GM18909 (cell line): Measurements from ENCODE around the gene KSR2.

ENCODE experiments used
- ATAC-seq: cut with Tn5 transposase; IDR thresholded peaks from one replicate; pipeline ENCODE4 v1.9.1; 2021; ENCODE audit warnings: mild to moderate bottlenecking; ENCODE audit not compliant: unreplicated experiment, poor library complexity

Gene KSR2

DNA sequence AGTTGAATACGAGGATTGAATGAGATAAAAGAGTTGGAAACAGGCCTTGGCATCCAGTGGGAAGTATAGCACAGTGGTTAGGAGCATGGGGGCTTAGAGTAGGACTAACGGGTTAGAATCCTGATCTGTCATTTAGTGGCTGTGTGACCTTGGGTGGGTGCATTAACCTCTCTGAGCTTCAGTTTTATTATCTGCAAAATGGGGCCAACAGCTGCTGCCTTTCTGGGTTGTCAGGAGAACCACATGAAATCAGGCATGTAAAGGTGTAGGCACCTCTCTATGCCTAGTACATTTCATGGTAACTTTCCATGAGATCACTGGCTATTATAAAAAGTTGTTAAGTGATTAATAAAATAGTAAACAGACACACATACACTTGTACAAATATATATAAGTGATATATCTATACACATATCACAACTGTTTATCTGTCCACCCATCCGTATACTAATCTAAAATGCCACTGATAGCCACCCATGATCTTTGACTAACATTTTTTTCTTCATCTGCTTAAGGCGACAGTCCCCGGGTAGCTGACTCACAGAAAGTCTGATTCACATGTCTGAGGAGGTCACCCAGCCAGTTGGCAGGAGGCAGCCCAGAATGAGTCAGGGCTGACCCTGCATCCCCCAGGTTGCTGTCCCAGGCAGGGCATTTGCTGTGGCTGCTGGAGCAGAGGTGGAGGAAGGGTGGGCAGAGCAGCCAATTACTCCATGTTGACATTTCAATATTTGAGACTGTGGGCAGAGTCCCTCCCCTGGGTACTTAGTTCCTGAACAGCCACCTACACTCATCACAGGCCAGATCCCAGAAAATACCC is 481.7 kb downstream of the KSR2 start:
- ATAC-seq = no peak

DNA sequence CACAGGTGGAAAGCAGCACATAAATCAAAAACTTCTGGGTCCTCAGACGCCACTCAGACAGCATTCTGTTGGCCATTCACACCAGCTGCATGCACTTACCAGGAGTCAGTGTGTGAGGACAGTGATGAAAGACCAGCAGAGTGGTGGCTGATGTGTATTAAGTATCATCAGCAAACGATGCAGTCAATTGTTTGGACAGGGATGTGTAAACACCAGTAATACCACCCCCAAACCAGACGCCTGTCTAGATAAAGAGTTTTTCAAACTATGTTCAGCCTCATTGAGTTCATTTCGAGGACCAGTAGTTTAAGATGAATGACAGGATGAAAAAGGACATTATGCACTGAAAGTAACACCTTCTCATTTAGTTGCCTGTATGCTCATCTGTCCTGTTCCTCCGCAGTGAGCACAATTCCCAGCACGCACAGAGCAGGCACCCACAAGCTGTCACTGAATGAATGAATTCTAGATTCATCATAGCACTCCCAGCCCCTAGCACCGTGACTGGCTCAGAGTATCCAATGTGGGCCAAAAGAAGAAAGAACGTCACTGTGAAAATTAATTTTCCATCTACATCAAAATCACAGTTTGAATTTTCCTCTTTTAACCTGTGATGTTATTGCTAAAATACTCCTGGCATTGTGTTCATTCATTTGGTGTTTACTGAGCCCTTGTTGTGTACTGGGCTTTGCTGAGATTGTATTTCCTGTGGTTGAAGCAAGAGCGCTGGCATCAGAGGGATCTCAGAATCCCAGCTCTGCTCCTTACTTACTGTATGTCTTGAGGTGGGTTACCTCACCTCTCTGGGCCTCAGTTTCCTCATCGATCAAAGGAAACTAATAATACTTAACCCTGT is 482.6 kb downstream of the KSR2 start:
- ATAC-seq = no peak

DNA sequence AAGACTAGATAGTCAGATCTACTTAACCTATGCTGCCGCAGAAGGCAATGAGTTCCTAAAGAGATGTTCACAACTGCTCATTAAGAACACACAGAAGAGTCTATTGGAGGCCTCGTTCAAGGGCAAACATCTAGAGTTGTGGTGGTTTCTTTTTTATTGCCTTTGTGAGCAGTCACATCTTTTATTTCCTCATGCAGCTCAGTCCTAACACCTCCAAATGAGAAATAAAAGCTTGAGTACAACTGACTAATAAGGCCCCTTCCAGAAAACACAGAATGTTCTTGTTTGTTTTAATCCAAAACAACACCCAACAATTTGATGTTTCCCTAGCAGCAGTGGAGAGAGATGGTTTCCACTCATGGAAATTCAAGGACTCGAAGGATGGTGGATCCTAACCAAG is 483.9 kb downstream of the KSR2 start:
- ATAC-seq = no peak

DNA sequence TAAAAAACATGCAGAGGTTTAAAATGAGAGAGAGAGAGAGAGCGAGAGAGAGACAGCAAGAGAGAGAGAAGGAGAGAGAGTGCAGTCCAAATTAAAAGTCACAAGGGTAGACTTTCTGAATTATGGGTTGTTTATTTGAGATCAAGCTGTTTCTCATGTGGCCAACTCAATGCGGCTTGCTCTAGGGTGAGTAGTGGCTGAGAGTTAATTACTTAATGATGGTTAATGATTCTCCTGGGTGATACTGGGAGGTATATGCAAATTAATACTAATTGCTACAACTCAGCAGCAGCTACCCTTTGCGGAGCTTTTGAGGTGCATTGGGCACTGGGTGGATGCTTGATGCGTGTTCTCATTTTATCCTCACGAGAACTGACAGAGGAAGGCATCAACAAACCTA is 485.3 kb downstream of the KSR2 start:
- no peak for ATAC-seq

DNA sequence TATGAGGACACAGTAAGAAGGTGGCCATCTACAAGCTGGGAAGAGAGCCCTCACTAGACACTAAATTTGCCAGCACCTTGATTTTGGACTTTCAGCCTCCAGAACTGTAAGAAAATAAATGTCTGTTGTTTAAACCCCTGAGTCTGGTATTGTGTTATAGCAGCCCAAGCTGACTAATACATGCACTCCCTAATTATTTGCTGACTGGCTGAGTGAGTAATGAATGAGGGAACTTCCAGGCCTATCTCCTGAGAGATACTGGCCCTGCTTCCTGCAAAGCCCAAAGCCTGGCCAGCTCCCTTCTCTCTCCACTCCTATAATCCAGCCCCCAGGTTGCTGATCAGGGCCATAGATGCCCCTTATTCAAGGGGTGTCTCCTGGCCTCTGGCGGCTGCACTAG is 487.3 kb downstream of the KSR2 start:
- no peak for ATAC-seq

DNA sequence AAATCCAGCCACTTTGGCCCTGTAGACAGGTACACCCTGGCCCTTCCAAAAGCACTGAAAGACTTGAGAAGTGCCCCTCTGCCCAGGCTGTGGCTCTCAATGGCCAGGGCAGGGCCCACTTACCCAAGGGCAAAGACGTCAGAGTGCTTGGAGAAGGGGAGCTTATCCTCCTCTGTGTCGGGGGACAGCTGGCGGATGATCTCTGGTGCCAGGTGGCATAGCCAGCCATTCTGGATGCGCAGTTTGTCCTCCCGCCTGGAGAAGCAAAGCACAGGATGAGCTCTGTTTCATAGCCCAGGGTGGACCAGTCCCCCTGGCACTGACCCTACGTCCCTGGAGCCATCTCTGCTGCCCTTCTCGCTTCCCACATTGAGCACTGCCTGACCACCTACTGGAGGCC is 492.4 kb downstream of the KSR2 start:
- ATAC-seq = no peak

DNA sequence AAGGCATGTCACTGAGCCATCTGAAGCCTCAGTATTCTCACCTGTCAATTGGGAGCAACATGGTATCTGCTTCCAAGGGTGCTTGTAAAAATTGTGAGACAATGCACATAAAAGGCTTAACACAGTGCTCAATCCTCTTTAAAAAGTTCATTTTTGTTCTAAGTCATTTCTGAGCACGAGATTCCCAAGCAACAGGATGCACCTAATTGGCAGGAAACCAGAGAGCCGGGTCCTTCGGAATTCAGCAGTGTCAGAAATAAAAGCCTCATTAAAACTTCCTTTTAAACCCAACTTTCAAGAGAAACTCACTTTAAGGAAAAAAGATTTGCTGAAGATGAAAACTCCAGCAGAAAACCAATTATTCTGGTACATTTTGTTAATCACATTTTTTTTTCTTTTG is 494.9 kb downstream of the KSR2 start:
- ATAC-seq = no peak

DNA sequence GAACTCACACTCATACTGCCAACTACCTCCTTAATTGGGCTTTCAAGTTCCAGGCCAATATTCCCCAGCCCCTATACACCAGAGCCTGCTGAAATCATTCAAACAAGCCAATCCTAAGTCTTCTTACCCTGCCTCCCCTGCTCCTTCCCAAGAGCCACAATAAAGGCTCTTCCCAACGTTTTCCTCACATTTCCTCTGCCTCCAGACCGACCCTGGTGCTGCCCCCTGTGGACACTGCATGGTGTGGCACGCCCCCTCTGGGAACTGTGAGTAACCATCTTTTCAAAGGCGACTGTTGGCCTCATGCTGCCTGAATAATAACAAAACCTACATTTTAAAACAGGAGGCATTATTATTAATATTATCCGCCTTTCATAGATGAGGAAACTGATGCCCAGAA is 495.8 kb downstream of the KSR2 start:
- ATAC-seq = no peak

DNA sequence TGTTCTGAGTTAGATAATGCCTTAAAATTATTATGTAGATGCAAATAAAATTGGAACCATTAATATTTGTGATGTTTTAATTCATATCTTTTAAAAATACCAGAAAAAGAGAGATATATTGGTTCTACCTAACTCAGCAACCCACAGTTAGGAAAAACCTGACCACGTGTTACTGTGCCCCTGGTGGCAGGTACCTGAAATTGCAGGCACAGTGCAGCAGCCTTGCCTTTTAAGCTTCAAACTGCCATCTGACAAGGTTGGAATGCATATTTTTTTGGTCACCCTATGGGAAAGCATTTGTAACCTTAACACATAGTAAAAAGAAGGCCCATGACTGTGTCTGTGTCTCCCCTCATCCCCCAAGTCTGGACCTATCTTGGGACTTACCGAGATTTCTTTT is 498.0 kb downstream of the KSR2 start:
- ATAC-seq = no peak

DNA sequence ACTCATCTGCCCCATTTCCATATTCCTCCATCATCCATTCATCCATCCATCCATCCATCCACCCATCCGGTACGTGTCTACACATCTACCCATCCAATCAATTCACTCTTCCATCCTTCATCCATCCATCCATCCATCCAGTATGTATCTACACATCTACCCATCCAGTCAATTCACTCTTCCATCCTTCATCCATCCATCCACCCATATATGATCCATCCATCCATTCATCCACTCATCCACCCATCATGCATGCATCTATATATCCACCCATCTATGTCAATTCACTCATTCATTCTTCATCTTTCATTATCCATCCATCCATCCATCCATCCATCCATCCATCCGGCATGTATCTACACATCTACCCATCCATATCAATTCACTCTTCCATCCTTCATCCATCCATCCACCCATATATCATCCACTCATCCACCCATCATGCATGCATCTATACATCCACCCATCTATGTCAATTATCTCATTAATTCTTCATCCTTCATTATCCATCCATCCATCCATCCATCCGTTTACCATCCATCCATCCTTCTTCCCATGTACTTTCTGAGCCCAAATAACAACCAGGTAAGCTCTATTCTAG is 498.8 kb downstream of the KSR2 start:
- ATAC-seq = no peak

DNA sequence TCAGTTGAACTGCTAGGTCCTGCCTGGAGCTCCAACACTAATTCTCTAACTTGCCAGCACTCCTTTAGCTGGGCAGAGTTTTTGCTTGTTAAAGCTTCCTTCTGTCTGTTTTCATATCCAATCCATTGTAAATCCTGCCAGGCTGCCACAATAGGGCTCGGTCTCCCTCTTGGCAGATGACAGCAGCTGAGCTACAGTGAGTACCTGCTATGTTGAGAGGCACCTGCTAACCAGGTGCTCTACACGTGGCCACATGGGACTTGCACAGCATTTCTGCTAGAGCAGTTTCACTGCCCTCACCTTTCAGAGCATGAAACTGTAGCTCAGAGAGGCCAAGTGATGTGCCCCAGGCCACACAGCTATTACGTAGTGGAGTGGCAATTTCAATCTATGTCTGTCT is 500.8 kb downstream of the KSR2 start:
- ATAC-seq = no peak

DNA sequence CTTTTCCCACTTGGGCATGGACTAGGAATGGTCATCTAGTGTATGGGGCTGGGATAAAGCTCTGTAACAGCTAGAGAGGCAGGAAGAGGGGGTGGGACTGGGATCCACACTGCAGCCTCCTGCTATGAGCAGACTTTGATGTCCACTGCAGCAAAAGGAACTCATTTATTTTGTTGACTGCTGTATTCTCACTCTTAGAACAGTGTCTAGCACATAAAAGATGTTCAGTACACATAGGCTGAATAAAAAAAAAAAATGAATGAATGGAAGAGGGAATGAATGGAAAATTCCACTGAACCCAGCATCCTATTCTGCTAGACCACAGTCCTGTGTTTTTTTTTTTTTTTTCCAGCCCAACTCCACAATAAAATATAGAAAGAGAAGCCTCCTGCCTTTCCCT is 501.2 kb downstream of the KSR2 start:
- ATAC-seq = no peak

DNA sequence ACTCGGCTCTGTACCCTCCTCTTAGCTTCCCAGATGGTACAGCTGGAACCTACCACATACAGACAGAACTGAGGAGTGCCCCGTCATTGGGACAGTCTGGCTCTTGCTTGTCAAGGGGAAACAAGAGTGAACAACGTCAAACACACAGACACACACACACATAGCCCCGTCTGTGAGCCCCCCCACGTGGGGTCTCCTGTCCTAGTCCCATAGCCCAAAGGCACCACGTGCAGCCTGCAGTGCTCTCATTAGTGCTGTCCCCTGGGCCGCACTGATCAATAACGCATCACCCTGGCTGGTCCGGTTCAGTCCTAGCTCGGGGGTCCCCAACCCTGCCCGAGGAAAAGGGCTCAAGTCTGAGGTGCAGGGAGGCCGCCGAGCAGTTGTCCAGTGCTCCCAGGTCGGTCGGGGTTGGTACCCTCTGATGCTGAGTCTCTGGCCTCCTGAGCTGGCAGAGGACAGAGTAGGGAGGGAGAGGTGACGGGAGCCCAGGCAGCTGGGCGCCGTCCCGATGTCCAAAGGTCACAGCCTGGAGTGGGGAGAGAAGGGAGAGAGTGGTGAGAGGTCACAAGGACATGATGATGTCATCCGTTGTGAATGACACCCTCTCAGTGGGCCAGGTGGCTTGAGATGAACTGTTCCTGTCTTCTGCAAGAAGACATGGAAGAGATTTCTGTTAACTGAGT is 502.0 kb downstream of the KSR2 start:
- ATAC-seq = no peak

DNA sequence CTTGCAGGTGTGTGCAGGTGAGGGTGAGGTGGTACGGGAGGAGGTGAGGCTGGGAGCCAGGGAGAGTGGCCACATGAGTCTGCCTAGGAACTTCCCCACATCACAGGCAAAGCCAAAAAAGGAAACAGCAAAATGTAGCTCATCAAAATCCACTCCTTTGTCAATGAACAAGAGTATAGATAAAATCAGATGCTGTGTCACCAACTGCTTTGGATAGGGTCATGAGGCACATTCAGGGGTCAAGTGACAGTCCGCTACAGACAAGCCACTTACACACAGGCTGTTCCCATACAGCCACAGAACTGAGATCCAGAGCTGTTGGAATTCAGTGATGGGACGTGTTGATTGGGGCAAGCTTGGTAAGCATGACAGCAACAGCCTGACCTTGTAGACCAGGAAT is 507.1 kb downstream of the KSR2 start:
- ATAC-seq = no peak

DNA sequence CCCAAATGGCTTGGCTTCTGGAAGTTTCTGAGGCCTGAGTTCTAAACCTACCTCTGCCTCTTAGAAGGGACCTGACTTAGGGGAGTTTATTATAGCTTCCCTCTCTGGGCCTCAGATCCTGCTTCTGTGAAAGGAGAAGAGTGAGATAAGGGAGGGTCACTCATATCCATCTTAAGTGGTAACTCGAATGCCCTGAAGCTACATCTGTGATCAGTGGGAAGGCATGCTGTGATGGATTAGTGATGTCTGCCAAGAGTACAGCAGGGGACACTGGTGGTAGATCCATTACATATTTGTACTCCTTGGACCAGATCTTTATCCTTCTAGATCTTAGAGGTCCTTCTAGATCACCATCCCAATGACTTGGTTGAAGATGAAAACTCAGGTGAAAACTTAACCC is 509.6 kb downstream of the KSR2 start:
- no peak for ATAC-seq

DNA sequence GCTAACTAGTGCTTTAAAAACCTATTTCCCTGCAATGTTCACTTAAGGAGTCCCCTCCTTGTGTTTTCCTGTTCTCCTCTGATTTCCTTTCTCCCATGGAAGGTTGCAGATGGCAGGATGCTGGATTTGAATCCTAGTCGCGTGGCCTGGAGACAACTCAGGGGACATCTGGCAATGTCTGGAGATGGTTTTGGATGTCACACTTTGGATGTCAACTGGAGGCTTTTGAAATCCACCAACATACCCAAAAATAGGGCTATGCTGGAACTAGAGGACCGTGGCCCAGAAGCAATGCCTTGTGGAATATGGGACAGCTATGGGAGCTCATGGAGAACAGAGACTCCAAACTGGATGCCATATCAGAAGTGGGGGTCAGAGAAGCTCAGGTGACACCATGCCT is 511.6 kb downstream of the KSR2 start:
- ATAC-seq = no peak

DNA sequence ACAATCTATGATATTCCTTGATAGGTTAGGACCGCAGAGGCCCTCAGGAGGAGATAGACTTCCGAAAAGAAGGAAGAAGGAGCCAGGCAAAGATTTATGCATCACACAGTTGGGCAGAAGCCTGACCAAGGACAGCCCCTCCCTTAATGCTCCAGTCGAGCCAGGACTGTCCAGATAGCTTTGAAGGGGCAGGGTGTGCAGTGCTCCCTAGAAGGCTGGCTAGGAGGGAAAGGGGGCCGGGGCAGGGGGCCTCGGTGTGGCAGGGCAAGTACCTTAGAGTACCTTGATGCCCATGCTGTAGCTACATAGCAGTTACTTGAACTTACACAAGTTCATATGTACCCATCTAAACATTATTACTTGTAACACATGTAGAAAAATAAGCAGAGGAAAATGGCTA is 512.7 kb downstream of the KSR2 start:
- ATAC-seq = no peak

DNA sequence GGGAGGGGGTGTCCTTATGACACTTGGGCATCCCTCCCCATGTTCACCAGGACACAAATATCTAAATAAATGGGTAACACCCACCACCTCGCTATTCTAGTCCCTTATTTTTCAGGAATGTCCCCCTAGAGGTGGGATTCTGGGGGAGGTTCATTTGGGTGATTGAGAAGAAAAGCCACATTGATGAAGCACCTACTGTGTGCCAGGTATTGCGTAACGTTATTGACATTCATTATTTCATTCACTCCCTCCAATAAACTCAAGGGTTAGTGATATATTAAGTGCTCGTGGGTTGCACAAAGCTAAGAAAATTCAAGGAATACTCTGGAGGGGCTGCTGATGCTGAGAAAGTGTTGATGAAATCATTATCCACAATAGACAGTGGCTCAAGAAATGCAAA is 514.8 kb downstream of the KSR2 start:
- ATAC-seq = no peak

DNA sequence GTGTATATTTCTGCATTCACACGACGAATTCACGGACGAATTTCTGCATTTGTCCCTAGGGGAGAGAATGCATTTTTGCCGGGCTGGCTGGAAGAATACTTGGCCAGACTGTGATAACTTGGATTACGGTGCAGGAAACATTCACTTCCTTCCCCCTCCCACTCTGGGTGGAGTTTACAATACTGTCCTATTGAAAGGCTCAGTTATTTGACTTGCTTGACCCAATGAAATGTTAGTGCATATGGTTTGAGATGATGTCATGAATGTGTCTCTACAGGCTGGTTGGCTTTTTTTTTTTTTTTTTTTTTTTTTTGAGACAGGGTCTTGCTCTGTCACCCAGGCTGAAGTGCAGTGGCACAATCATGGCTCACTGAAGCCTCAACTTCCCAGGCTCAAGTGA is 516.7 kb downstream of the KSR2 start:
- no peak for ATAC-seq

DNA sequence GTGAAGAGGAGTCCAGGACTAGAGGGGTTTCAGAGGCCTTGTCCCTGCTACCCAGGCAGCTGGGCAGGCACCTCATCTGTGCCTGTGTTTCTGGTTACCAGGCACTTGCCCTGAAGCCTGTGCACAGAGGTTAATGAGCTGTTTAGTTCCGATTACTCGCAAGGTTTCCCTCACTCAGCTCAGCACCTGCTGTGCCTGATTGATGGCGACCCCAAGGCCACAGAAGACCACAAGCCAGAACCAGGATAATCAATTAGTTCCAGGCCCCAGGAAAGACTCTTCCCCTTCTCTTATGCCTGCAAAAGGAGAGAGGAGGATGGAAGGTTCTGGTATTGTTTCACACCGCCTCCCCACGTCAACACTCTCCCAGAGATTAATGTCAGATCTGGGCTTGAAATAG is 518.6 kb downstream of the KSR2 start:
- ATAC-seq = no peak
